HG02763 (cell line): ENCODE data around the gene PTGIS.

Experiments used
- ATAC-seq: cut with Tn5 transposase; IDR thresholded peaks from one replicate; pipeline ENCODE4 v1.9.1; 2021; ENCODE audit warnings: mild to moderate bottlenecking, moderate library complexity; ENCODE audit not compliant: unreplicated experiment

Gene PTGIS

DNA sequence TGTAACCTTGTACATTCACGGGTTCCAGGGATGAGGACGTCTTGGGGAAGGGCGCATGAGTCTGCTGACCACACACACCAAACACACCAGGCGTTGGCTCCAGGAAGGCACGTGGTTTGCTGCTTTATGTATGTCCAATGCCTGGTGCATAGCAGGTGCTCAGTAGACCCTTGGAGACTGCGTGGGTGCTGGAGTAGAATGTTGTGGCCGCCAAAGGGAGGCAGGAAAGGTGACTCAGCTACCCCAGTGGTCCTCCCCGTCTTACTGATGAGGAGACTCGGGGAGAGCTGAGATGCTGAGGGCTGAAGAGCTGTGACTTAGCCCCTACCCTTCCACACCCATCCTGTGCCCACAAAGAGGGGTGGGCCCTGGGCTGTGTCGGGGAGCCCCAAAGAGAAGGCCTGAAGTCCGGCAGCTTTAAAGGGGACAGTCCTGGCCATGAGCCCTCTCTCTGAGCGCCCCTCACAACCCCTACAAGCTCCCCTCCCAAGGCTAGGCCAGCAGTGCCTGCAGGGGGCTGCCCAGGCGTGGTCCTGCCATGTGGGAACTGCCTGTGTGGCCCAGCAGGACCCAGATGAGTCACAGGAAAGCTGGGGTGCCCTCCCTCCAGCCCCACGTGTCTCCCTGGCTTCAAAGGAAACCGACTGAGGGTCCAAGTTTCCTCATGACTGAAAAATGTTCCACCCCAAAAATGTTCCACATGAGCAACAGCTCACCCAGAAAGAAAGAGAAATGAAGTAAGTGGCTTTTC lies 28.0 kb upstream of the PTGIS start:
- ATAC-seq = no peak

- ATAC-seq = no peak
Observed at GRCh38 chr20:49595346-49595745, 27.4 kb upstream of the PTGIS start.

- ATAC-seq = no peak
Observed at GRCh38 chr20:49594931-49595315, 27.0 kb upstream of the PTGIS start.

GRCh38 chr20:49594143-49594930 lies 26.4 kb upstream of the PTGIS start:
- no peak for ATAC-seq

DNA sequence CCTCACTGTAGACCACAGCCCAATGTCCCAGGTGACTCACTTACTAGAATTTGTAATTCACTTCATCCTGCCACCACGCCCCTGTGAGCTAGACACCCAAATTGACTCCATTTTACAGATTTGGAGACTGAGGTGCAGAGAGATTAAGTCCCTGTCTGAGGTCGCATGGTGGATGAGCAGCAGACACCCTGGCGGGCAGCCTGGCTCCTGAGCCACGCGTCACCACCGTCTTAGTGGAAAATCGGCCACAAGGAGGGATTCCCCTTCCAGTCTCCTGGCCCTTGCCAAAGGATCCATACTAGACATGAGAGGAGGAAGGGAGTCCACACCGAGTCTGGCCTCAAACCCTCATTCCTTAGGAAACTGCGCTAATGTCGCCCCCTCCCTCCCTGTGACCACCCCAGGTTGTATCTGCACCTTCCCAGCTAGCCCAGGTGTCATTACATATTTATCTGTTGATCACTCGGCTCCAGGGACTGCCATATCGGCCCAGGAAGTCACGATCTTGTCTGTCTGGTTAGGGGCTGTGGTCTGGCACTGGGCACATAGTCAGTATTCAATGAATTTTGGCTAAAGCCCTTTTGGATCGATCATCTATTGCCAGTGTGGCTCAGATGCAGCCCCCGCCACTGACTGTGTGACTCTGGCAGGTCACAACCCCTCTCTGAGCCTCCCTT lies 25.7 kb upstream of the PTGIS start:
- no peak for ATAC-seq

DNA sequence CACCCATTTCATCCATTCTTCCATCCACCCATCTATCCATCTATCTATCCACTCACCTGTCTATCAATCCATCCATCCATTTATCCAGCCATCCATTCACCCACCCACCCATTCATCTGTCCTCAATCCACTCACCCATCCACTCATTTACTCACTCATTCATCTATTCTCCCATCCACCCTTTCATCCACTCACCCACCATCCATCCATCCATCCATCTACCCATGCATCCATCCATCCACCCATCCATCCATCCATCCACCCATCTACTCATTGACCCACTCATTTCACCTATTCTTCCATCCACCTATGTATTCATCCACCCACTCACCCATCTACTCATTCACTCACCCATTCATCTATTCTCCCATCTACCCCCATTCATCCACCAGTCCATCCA lies 24.2 kb upstream of the PTGIS start:
- no peak for ATAC-seq

DNA sequence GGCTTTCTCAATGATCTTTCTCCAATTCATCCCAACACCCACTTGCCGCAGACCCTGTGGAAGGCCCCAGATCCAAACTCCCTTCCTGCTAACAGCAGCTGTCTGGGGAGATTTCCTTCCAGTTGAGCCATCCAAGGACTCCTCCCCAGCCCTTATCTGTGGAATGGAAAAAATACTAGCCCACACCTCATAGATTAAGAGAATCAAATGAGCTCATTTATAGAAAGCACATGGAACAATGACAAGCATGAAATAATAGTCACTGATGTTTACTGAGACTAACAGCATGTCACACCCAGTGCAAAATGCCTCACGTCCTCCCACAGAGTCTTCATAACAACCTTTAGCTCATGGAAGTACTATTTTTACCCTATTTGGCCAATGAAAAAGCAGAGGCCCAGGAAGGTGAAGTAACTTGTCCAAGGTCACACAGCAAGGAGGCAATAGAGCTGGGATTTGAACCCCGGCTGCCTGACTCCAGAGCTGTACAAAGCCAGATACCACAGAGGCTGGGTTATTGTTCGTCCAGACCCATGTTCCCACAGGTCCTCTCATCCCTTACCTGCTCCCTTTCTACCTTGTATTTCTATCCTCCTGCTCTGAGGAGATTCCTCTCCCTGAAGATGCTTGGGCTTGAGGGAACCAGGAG lies 23.4 kb upstream of the PTGIS start:
- ATAC-seq = no peak

GRCh38 chr20:49590163-49591017 lies 22.5 kb upstream of the PTGIS start:
- no peak for ATAC-seq

- no peak for ATAC-seq
Observed at GRCh38 chr20:49589747-49590146, 21.8 kb upstream of the PTGIS start.

DNA sequence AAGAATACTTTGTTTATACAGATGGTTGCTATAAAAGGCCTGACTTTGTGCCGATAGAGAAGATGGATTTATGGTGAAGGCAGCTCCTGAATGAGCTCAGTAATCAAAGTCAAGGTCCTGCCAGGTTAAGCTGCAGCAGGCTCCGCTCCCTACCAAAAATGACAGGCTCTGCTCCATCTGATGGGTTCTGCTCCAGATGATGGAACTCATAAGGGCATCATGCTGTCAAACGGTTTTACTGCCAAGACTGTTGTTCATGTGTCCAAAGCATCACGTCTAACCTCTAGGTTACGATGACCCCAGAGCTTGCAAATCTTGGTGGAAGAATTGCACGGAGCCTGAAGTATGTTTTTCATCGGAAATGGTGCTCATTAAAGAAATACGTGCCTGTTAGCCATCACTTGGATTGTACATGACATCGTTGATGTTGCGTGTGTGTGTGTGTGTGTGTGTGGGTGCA lies 19.2 kb upstream of the PTGIS start:
- ATAC-seq = no peak

DNA sequence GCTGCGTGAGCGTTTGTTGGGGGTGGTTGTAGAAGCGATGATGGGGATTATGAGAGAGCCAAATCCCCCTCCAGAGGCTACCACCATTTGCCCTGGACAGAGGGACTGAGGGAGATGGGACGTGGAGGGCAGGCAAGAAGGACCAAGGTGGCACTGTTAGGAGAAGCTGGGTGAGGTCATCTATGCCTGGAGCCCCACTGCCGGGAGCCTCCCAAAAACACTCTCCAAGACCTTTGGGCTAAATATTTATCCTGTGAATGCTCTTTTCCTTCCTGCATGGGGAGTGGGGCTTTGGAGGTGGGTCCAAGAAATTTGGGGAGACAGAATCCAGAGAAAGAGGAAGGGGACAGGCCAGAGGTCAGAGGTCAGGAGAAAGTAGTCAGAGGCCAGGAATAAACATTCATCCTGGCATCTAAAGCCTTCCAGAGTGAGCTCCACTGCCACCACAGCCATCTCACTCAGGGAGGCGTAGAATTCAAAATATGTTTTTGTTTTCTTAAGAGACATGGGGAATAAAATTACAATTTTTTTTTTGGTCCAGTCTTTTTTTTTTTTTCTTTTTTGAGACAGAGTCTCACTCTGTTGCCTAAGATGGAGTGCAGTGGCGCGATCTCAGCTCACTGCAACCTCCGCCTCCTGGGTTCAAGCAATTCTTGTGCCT lies 17.8 kb upstream of the PTGIS start:
- no peak for ATAC-seq

- ATAC-seq = no peak
Observed at GRCh38 chr20:49584418-49585382, 16.8 kb upstream of the PTGIS start.

DNA sequence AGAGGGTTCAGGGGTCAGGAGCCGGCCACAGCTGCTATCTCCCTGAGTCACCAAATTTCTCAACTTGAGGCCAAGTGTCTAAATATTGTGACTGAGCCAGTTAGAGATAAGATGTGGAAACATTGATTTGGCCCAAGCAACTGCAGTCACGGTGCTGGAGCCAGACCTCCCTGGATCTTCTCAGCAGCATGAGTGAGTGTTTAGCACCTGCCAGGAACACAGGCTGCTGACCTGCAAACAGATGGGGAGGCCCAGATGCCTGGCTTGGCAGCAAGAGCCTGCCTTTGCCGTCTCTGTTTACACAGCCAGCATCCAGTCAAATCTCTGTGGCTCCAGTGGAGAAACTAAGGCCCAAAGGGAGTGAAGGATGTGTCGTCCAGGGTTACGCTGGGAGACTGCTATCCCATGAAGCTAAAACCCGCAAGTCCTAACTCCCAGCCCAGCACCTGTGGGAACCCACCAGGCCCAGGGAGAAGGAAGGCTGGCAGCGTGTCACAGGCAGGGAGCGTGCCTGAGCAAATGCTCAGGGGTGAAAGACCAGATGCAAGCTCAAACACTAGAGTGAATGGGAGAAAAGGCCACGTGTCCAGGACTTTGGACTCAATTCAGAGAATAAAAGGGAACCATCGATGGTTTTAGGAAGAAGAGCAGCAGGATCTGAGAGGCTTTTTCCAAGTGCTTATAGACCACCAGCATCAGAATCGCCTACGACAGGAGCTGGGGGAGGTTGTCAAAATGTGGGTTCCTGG lies 15.9 kb upstream of the PTGIS start:
- no peak for ATAC-seq

GRCh38 chr20:49583343-49583668 lies 15.4 kb upstream of the PTGIS start:
- ATAC-seq = no peak

GRCh38 chr20:49582413-49583334 lies 14.7 kb upstream of the PTGIS start:
- no peak for ATAC-seq

DNA sequence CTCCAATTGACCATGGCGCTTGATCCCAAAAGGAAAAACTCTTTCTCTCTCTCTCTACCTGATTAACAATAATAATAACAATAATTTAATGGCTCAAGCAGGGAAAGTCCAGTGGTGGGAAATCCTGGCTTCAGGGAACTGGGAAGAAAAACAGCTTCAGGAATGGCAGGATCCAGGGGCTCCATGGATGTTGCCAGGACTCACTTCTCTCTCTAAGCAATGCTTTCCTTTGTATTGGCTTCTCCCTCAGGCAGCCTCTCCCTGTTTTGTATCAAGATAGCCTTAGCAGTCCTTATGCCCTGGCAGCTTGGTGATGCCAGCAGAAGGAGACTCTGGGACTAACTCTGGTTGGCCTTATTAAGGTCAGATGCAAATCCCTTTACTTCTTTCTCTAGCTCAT lies 13.5 kb upstream of the PTGIS start:
- no peak for ATAC-seq

GRCh38 chr20:49580813-49581174 lies 12.9 kb upstream of the PTGIS start:
- ATAC-seq = no peak
